Measurements from ENCODE around the gene FLOT2.

DNA sequence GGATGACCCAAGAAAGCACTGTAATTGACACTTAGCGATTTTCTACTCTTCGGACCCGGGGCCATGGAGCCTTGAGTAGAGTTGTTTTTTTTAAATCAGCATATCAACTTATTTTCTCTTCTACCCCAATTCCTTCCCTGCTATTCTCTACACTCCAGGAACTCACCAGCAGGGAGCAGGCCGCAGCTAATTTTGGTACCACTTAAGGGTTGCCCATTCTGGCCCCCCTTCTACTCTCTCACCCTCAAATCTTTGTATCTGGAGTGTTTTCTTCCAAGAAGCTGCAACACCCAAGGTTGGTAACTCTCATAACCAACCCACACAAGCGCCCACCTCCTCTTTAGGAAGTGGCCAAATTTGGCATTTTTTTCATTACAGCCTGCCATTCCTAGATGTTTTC is 48.3 kb downstream of the FLOT2 start:
- no peak for TF ChIP-seq POLR2A (IDR thresholded peaks at IDR 0.05; ENCODE audit: borderline replicate concordance, extremely low read depth, insufficient read depth, insufficient read length)
- TF ChIP-seq, protein P1, sequence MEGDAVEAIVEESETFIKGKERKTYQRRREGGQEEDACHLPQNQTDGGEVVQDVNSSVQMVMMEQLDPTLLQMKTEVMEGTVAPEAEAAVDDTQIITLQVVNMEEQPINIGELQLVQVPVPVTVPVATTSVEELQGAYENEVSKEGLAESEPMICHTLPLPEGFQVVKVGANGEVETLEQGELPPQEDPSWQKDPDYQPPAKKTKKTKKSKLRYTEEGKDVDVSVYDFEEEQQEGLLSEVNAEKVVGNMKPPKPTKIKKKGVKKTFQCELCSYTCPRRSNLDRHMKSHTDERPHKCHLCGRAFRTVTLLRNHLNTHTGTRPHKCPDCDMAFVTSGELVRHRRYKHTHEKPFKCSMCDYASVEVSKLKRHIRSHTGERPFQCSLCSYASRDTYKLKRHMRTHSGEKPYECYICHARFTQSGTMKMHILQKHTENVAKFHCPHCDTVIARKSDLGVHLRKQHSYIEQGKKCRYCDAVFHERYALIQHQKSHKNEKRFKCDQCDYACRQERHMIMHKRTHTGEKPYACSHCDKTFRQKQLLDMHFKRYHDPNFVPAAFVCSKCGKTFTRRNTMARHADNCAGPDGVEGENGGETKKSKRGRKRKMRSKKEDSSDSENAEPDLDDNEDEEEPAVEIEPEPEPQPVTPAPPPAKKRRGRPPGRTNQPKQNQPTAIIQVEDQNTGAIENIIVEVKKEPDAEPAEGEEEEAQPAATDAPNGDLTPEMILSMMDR (IDR thresholded peaks at IDR 0.05 in 2 of 3, conservative IDR thresholded peaks at IDR 0.05 in 1 of 3; ENCODE audit: borderline replicate concordance in 1 of 3, insufficient read depth in 1 of 3, low read depth in 2 of 3, low read length in 2 of 3) = 0 out of 6 replicates have a peak, but pooled peaks of 2 of the 3 experiments have one; percentile 8 to 15
- TF ChIP-seq ZNF274 (IDR thresholded peaks at IDR 0.05; ENCODE audit: low read depth, low read length) = no peak

Measured in HCT116 (cell line).